WERI-Rb-1 (cell line): Measurements from ENCODE around the gene TMEM184A.

ENCODE experiments used
- DNase-seq: peaks from one replicate; pipeline ENCODE4 v3.0.0-alpha.2; 2020
- H3K27ac ChIP-seq: fragments of 250-450 bp; sonication (Bioruptor Pico); 2 replicates; pipeline ENCODE4 v1.5.1; 2020; ENCODE audit warnings: mild to moderate bottlenecking, moderate library complexity
- H3K27me3 ChIP-seq: fragments of 250-450 bp; sonication (Bioruptor Pico); 2 replicates; pipeline ENCODE4 v1.5.1; 2021; ENCODE audit warnings: mild to moderate bottlenecking, low read depth, moderate library complexity; ENCODE audit not compliant: insufficient read depth, severe bottlenecking
- H3K36me3 ChIP-seq: fragments of 250-450 bp; sonication (Bioruptor Pico); 2 replicates; pipeline ENCODE4 v1.5.1; 2020; ENCODE audit warnings: mild to moderate bottlenecking, moderate library complexity
- H3K4me3 ChIP-seq: 2 replicates; pipeline ENCODE4 v1.5.1; 2011; ENCODE audit warnings: low read depth, mild to moderate bottlenecking, control low read depth, low read length
- H3K9me3 ChIP-seq: fragments of 250-450 bp; sonication (Bioruptor Pico); 2 replicates; pipeline ENCODE4 v1.5.1; 2021; ENCODE audit warnings: mild to moderate bottlenecking, moderate library complexity; ENCODE audit not compliant: severe bottlenecking
- TF ChIP-seq, protein P1 (sequence below): IDR thresholded peaks from 2 replicates; pipeline ENCODE4 v1.5.1; 2011; ENCODE audit warnings: low read depth, mild to moderate bottlenecking, control low read depth, inconsistent platforms, low read length

TMEM184A gene

DNA sequence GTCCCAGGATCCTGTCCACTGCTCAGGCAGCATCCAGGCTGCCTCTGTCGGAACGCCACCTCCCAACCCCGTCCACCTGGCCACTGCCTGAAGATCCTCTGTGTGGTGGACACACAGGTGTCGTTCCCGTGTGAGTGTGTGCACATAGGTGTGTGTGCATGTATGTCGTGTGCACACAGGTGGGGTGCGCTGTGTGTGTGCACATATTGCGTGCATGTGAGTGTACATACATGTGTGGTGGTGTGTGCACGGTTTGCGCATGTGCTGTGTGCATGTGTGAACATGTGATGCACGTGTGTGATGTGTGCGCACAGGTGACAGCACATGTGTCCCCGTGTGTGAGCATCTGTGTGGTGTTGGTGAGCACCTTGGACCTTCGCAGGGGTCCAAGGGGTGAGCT is 7.1 kb downstream of the TMEM184A start:
- Histone ChIP-seq H3K9me3 (no peaks in the 10 kb centered on the region), H3K36me3 (peaks cover 39% of the 10 kb centered on the region), H3K27me3 (no peaks in the 10 kb centered on the region), H3K27ac (no peak overlapping the region), H3K4me3 (no peak overlapping the region)
- DNase-seq: no peak
- TF ChIP-seq, protein P1, sequence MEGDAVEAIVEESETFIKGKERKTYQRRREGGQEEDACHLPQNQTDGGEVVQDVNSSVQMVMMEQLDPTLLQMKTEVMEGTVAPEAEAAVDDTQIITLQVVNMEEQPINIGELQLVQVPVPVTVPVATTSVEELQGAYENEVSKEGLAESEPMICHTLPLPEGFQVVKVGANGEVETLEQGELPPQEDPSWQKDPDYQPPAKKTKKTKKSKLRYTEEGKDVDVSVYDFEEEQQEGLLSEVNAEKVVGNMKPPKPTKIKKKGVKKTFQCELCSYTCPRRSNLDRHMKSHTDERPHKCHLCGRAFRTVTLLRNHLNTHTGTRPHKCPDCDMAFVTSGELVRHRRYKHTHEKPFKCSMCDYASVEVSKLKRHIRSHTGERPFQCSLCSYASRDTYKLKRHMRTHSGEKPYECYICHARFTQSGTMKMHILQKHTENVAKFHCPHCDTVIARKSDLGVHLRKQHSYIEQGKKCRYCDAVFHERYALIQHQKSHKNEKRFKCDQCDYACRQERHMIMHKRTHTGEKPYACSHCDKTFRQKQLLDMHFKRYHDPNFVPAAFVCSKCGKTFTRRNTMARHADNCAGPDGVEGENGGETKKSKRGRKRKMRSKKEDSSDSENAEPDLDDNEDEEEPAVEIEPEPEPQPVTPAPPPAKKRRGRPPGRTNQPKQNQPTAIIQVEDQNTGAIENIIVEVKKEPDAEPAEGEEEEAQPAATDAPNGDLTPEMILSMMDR: no peak

DNA sequence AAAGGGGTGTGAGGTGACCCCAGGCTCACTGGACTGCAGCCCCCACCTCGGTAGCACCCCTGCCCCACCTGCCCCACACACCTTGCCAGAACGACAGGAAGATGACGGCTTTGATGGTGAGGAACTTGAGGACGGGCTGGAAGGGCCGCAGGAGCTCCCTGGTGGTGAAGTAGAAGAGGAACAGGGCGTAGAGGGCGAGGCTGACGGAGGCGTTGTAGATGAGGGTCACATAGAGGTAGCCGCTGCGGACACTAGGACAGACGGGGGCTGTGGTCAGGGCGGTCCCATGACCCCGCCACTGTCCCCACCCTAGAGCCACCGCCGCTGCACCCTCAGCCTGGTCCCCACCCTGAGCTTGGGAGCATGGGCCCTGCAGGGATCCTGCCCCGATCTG is 7.6 kb downstream of the TMEM184A start:
- H3K36me3 ChIP-seq: peaks cover 39% of the 10 kb centered on the region
- no peak overlapping the region for H3K27ac ChIP-seq
- DNase-seq: no peak
- no peaks in the 10 kb centered on the region for H3K27me3 ChIP-seq
- H3K4me3 ChIP-seq: no peak overlapping the region
- H3K9me3 ChIP-seq: no peaks in the 10 kb centered on the region
- TF ChIP-seq, protein P1: no peak

- peaks cover 39% of the 10 kb centered on the region for H3K36me3 ChIP-seq
- no peak overlapping the region for H3K27ac ChIP-seq
- no peak overlapping the region for H3K4me3 ChIP-seq
Measured at GRCh38 chr7:1547777-1548437, 8.1 kb downstream of the TMEM184A start.

DNA sequence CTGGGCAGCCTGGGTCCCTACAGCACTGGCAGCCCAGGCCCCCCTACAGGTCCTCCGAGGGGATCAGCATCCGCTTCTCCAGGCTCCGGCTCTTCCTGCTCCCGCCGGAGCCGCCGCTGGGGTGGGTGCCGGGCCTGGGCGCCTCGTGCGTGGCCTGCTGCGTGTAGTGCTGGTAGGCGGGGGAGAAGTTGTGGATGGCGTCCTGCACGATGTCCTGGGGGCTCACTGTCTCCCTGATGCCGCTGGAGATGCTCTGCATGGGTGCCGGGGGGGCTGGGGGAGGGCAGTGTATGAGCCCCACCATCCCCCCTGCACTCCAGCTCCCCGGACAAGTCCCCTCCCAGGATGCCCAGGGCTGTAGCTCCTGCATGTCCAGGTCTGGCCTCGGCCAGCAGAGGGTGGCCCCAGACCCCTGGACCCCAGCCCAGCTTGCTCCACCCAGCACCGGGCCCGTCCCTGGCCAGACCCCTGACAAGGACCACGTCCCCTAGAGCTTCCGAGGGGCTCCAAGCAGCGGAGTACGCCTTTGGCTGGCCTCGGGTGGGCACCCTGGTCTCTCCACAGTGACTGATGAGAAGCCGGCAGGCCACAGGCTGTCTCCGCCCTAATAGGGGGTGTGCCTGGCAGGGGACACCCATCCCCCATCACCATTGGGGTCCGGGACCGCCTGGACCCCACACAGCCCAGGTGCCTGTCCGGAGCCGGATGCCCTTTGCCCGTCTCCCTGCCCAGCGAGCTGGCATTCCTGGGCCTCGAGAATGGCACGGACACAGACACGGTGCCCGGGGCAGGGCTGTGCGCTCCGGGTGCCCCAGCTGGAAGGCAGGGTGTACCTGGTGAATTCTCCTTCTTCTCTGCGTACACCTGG is 8.9 kb downstream of the TMEM184A start:
- DNase-seq: no peak
- Histone ChIP-seq H3K4me3 (no peak overlapping the region), H3K9me3 (no peaks in the 10 kb centered on the region), H3K36me3 (peaks cover 41% of the 10 kb centered on the region), H3K27ac (no peak overlapping the region), H3K27me3 (no peaks in the 10 kb centered on the region)
- TF ChIP-seq, protein P1: no peak

More at GRCh38 chr7:1547777-1548437, 8.1 kb downstream of the TMEM184A start:
- no peak for DNase-seq
- H3K27me3 ChIP-seq: no peaks in the 10 kb centered on the region
- no peaks in the 10 kb centered on the region for H3K9me3 ChIP-seq
- TF ChIP-seq, protein P1: no peak

GRCh38 chr7:1546274-1546908 is 9.6 kb downstream of the TMEM184A start:
- Histone ChIP-seq H3K9me3 (no peaks in the 10 kb centered on the region), H3K36me3 (peaks cover 43% of the 10 kb centered on the region), H3K27me3 (no peaks in the 10 kb centered on the region), H3K27ac (no peak overlapping the region), H3K4me3 (no peak overlapping the region)
- TF ChIP-seq, protein P1: no peak
- DNase-seq: no peak
